Tibial nerve (tissue), 4 donors: ENCODE results near the gene PRODH2. TPM values are rescaled to one million over a fixed set of nuclear protein-coding genes. Genes with fewer than 3 reads are reported as not detected.

Experiments used
- DNase-seq, 2 donors: peaks; one replicate each; pipeline ENCODE4 v3.0.0-alpha.2; 2019; ENCODE audit warnings: low spot score in 2 of 2
- H3K27ac ChIP-seq, 4 donors: fragments of 200-600 bp; sonication (generic) in 3 of 4; one replicate each; pipeline ENCODE4 v1.5.1; 2017 to 2019; ENCODE audit warnings: mild to moderate bottlenecking in 1 of 4
- H3K27me3 ChIP-seq, 2 donors: fragments of 200-600 bp; sonication (generic) in 1 of 2; one replicate each; pipeline versions ENCODE4 v1.5.1 to v1.6.0; 2017 to 2019
- H3K36me3 ChIP-seq, 3 donors: fragments of 200-600 bp; sonication (generic); one replicate each; pipeline ENCODE4 v1.5.1; 2018 to 2019
- H3K4me1 ChIP-seq, 4 donors: fragments of 200-600 bp; sonication (generic) in 3 of 4; one replicate each; pipeline ENCODE4 v1.5.1; 2017 to 2019
- H3K4me3 ChIP-seq, 4 donors: fragments of 200-600 bp; sonication (generic) in 3 of 4; one replicate each; pipeline ENCODE4 v1.5.1; 2017 to 2019; ENCODE audit warnings: mild to moderate bottlenecking in 1 of 4, moderate library complexity in 1 of 4
- H3K9me3 ChIP-seq, 4 donors: fragments of 200-600 bp; sonication (generic) in 3 of 4; one replicate each; pipeline ENCODE4 v1.5.1; 2017 to 2019
- EP300 ChIP-seq, 2 donors: sonication (generic); formaldehyde crosslinking; IDR thresholded peaks; one replicate each; pipeline ENCODE4 v1.6.1; 2017; ENCODE audit warnings: antibody characterized with exemption in 2 of 2, mild to moderate bottlenecking in 1 of 2
- POLR2A ChIP-seq, 2 donors: fragments of 450-650 bp; IDR thresholded peaks; one replicate each; pipeline ENCODE4 v1.6.1; 2017; ENCODE audit warnings: antibody characterized with exemption in 2 of 2, mild to moderate bottlenecking in 2 of 2, moderate library complexity in 2 of 2
- WGBS, 2 donors: methylation state at CpG; one replicate each; pipeline ENCODE4 v1.1.5; 2018; 5-methylcytosine and 5-hydroxymethylcytosine counted together
- total RNA-seq, 4 donors: library from RNA; depleted of rRNA; stranded (reverse); fragments of >200 nt; gene quantifications; one replicate each; pipeline ENCODE4 v1.1.0, GENCODE V29; 2016
- TF ChIP-seq, protein P1 (sequence below), 5 experiments: fragments of 200-600 bp in 3 of 5; fragments of 450-650 bp in 2 of 5; sonication (generic) in 3 of 5; IDR thresholded peaks; one replicate each; pipeline ENCODE4 v1.5.1; 2016 to 2019; ENCODE audit warnings: antibody characterized with exemption in 5 of 5, mild to moderate bottlenecking in 3 of 5, moderate library complexity in 2 of 5

Gene PRODH2
- total RNA-seq, 4 donors from 2014 or later = not detected

- Histone ChIP-seq H3K4me1 (peaks cover 0 to 28% (median 10%) of the 10 kb centered on the region in 4 donors), H3K27me3 (peaks cover 0 to 94% of the 10 kb centered on the region in 2 donors), H3K4me3 (no peak overlapping the region), H3K27ac (no peak overlapping the region), H3K36me3 (no peaks in the 10 kb centered on the region), H3K9me3 (peaks cover 0 to 16% (median 0%) of the 10 kb centered on the region in 4 donors)
- TF ChIP-seq, protein P1, sequence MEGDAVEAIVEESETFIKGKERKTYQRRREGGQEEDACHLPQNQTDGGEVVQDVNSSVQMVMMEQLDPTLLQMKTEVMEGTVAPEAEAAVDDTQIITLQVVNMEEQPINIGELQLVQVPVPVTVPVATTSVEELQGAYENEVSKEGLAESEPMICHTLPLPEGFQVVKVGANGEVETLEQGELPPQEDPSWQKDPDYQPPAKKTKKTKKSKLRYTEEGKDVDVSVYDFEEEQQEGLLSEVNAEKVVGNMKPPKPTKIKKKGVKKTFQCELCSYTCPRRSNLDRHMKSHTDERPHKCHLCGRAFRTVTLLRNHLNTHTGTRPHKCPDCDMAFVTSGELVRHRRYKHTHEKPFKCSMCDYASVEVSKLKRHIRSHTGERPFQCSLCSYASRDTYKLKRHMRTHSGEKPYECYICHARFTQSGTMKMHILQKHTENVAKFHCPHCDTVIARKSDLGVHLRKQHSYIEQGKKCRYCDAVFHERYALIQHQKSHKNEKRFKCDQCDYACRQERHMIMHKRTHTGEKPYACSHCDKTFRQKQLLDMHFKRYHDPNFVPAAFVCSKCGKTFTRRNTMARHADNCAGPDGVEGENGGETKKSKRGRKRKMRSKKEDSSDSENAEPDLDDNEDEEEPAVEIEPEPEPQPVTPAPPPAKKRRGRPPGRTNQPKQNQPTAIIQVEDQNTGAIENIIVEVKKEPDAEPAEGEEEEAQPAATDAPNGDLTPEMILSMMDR (IDR thresholded peaks at IDR 0.05) = no peak
- no peak for TF ChIP-seq EP300 (IDR thresholded peaks at IDR 0.05)
- no peak for TF ChIP-seq POLR2A (IDR thresholded peaks at IDR 0.05)
- 74 to 76% methylated on average over 4 of the region's 4 CpGs for WGBS, 2 donors
- no peak for DNase-seq
Measured at GRCh38 chr19:35859414-35859813, 46.8 kb upstream of the PRODH2 start.

GRCh38 chr19:35858311-35858710 is 45.7 kb upstream of the PRODH2 start:
- no peak for DNase-seq
- no peak overlapping the region for H3K4me3 ChIP-seq
- peaks cover 0 to 16% (median 0%) of the 10 kb centered on the region in 4 donors for H3K9me3 ChIP-seq
- no peaks in the 10 kb centered on the region for H3K36me3 ChIP-seq
- TF ChIP-seq, protein P1 (IDR thresholded peaks at IDR 0.05) = no peak
- no peak for TF ChIP-seq POLR2A (IDR thresholded peaks at IDR 0.05)
- no peak for TF ChIP-seq EP300 (IDR thresholded peaks at IDR 0.05)
- H3K4me1 ChIP-seq = peaks cover 0 to 28% (median 10%) of the 10 kb centered on the region in 4 donors
- H3K27ac ChIP-seq = no peak overlapping the region
- whole genome bisulfite sequencing, 2 donors = 72% methylated on average over 5 to 6 of the region's 6 CpGs
- peaks cover 0 to 94% of the 10 kb centered on the region in 2 donors for H3K27me3 ChIP-seq

DNA sequence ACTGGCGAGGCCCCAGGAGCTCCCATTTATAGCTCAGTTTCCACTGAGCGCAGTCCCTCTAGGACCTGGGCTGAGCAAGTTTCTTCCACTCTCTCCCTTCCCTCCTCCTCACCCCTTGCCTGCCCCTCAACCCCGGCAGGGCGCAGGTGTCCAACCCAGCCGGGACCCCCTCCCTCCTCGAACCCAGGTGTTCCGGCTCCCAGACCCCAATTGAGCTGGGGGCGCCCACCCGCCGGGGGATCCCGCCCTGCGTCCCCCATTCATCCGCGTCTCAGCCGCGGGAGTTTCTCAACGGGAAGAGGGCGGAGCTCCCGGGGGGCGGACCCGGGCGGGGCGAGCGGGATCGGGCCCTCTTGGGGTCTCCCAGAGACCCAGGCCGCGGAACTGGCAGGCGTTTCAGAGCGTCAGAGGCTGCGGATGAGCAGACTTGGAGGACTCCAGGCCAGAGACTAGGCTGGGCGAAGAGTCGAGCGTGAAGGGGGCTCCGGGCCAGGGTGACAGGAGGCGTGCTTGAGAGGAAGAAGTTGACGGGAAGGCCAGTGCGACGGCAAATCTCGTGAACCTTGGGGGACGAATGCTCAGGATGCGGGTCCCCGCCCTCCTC is 44.0 kb upstream of the PRODH2 start, which contains the start of gene KIRREL2:
Gene KIRREL2, plus strand, starts transcription at position 366 of the 604 bp plus-strand sequence. Its CDS starts 209 bp downstream, at position 575.
- Histone ChIP-seq H3K4me3 (peak within 1 kb of the TSS in 3 of 4 donors; percentile 24 to 43 (median 41)), H3K36me3 (no peaks in the 10 kb centered on the region), H3K27ac (no peak within 1 kb of the TSS), H3K9me3 (peaks cover 0 to 16% (median 0%) of the 10 kb centered on the region in 4 donors), H3K4me1 (peaks cover 0 to 25% (median 10%) of the 10 kb centered on the region in 4 donors), H3K27me3 (peaks cover 0 to 94% of the 10 kb centered on the region in 2 donors)
- no peak for DNase-seq
- WGBS, 2 donors = 1 to 2% methylated on average over 36 to 40 of the region's 42 CpGs
- TF ChIP-seq POLR2A (IDR thresholded peaks at IDR 0.05) = no peak

DNA sequence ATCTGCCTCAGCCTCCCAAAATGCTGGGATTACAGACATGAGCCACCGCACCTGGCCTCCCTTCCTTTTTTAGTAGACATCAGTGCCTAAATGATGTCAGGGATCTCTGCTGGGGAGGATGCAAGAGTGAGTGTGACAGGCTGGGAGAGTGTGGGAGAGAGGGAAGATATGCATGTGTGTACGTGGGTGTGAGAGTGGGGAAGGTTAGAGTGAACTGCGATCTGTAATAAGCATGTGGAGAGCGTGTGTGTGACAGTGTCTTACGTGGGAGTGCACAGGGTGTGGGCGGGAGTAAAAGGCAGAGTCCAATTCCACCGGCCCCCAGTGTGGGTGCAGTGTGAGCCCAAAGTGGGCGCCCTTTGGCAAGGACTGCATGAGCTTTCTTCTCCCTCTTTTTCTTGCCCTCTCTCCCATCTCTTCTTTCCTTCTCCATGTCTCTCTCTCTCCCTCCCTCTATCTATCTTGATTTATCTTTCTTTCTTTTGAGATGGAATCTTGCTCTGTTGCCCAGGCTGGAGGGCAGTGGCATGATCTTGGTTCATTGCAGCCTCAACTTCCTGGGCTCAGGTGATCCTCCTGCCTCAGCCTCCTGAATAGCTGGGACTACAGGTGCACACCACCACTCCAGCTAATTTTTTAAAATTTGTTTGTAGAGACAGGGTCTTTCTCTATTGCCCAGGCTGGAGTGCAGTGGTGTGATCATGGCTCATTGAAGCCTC is 40.6 kb upstream of the PRODH2 start:
- WGBS, 2 donors = 57% methylated on average over 8 of the region's 8 CpGs
- Histone ChIP-seq H3K9me3 (no peaks in the 10 kb centered on the region), H3K4me3 (no peak overlapping the region), H3K4me1 (peaks cover 0 to 15% (median 10%) of the 10 kb centered on the region in 4 donors), H3K27me3 (peaks cover 0 to 96% of the 10 kb centered on the region in 2 donors), H3K27ac (no peak overlapping the region), H3K36me3 (no peaks in the 10 kb centered on the region)
- no peak for TF ChIP-seq EP300 (IDR thresholded peaks at IDR 0.05)
- TF ChIP-seq, protein P1 (IDR thresholded peaks at IDR 0.05) = no peak
- DNase-seq = no peak

DNA sequence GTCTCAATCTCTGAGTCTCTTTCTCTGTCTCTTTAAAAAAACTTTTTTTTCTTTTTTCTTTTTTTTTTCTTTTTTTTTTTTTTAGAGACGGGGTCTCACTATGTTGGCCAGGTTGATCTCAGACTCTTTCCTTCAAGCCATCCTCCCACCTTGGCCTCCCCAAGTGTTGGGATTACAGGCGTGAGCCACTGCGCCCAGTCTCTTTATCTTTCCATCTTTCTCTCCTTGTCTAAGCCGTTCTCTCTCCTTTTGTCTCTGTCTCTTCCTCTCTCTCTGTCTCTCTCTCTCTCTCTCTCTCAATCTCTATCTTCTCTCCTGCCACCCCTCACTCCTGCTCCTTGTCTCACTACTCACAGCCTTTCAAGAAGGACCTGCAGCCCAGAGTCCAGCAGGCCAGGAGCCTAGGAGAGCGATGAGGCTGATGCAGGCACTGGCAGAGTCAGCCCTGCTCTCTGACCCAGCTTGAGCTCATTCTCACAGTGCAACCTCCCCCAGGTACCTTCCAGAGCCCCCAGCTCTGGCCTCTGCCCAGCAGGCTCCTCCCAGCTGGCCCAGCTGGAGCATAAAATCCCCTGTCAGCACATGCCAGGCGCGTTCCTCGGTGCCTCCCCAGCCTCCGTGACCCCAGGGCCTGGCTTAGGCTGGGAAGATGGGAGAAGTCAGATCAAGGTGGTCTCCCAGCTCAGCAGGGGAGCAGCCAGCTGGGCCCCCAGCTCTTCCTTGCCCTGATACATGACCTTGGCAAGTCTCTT is 39.6 kb upstream of the PRODH2 start, which contains the start of gene NPHS1:
Gene NPHS1, minus strand, starts transcription at position 476 of the 752 bp plus-strand sequence. CDS start 667 bp downstream, outside the sequence.
- Histone ChIP-seq H3K4me3 (no peak within 1 kb of the TSS), H3K27me3 (peaks cover 0 to 96% of the 10 kb centered on the region in 2 donors), H3K27ac (no peak within 1 kb of the TSS), H3K36me3 (no peaks in the 10 kb centered on the region), H3K9me3 (no peaks in the 10 kb centered on the region), H3K4me1 (peaks cover 0 to 14% (median 10%) of the 10 kb centered on the region in 4 donors)
- WGBS, 2 donors = 53 to 54% methylated on average over 9 of the region's 9 CpGs
- TF ChIP-seq, protein P1 (IDR thresholded peaks at IDR 0.05) = no peak
- TF ChIP-seq EP300 (IDR thresholded peaks at IDR 0.05) (no peak), POLR2A (IDR thresholded peaks at IDR 0.05) (no peak)
- DNase-seq = no peak
